Measurements from ENCODE around the gene HMG20A. TPM values are rescaled to one million over a fixed set of nuclear protein-coding genes. Genes with fewer than 3 reads are reported as not detected.

Gene HMG20A
- total RNA-seq, 1 experiment from 2014 or later, result 54.0 TPM

- DNase-seq (ENCODE audit: low read depth, low spot score), result no peak
- POLR2A ChIA-PET, result no interaction called here
- no TSS peak for BruUV-seq (replicated peaks)
- Histone ChIP-seq H3K9me3 (ENCODE audit: control insufficient read depth, insufficient read depth, low read depth, low read length) (no peaks in the 10 kb centered on the region), H3K36me3 (ENCODE audit: control insufficient read depth, insufficient read depth, low read length) (no peaks in the 10 kb centered on the region; the same call in 1 of the 2 replicates), H3K4me3 (ENCODE audit: low read depth in 2 of 2, low read length in 2 of 2) (no peak overlapping the region), H3K27ac (ENCODE audit: low read length) (no peak overlapping the region), H3K4me1 (ENCODE audit: control insufficient read depth, insufficient read depth, low read length) (peaks cover 32% of the 10 kb centered on the region), H3K27me3 (ENCODE audit: control insufficient read depth, insufficient read depth, low read length) (no peaks in the 10 kb centered on the region)
- CTCF ChIA-PET, result no interaction called here
- no peak for ATAC-seq
- TF ChIP-seq, protein P1, sequence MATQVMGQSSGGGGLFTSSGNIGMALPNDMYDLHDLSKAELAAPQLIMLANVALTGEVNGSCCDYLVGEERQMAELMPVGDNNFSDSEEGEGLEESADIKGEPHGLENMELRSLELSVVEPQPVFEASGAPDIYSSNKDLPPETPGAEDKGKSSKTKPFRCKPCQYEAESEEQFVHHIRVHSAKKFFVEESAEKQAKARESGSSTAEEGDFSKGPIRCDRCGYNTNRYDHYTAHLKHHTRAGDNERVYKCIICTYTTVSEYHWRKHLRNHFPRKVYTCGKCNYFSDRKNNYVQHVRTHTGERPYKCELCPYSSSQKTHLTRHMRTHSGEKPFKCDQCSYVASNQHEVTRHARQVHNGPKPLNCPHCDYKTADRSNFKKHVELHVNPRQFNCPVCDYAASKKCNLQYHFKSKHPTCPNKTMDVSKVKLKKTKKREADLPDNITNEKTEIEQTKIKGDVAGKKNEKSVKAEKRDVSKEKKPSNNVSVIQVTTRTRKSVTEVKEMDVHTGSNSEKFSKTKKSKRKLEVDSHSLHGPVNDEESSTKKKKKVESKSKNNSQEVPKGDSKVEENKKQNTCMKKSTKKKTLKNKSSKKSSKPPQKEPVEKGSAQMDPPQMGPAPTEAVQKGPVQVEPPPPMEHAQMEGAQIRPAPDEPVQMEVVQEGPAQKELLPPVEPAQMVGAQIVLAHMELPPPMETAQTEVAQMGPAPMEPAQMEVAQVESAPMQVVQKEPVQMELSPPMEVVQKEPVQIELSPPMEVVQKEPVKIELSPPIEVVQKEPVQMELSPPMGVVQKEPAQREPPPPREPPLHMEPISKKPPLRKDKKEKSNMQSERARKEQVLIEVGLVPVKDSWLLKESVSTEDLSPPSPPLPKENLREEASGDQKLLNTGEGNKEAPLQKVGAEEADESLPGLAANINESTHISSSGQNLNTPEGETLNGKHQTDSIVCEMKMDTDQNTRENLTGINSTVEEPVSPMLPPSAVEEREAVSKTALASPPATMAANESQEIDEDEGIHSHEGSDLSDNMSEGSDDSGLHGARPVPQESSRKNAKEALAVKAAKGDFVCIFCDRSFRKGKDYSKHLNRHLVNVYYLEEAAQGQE (IDR thresholded peaks at IDR 0.05; ENCODE audit: insufficient read depth in 1 of 2, low read depth in 2 of 2, low read length in 1 of 2), result no peak
- no peak for TF ChIP-seq SIN3A (IDR thresholded peaks at IDR 0.05; ENCODE audit: borderline replicate concordance, insufficient read depth, low read depth, low read length)
- TF ChIP-seq POLR2AphosphoS5 (IDR thresholded peaks at IDR 0.05; ENCODE audit: low read depth, low read length), result no peak
- TF ChIP-seq CTCF (IDR thresholded peaks at IDR 0.05), result no peak
- no peak for TF ChIP-seq TCF7L2 (IDR thresholded peaks at IDR 0.05; ENCODE audit: low read depth, low read length)
- in situ Hi-C loops (cut with HindIII; ENCODE audit: low pct_unique_long_range_greater_than_20kb, low sequenced_read_pairs) (no loop called here), intact Hi-C loops (cut with micrococcal nuclease; ENCODE audit: unreplicated experiment) (no loop called here)
These were observed 5.7 kb downstream of the HMG20A start for GRCh38 chr15:77426377-77426776.

GRCh38 chr15:77426871-77427270 is 6.2 kb downstream of the HMG20A start:
- intact Hi-C loops (cut with micrococcal nuclease; ENCODE audit: unreplicated experiment) (no loop called here), in situ Hi-C loops (cut with HindIII; ENCODE audit: low pct_unique_long_range_greater_than_20kb, low sequenced_read_pairs) (no loop called here)
- Histone ChIP-seq H3K9me3 (ENCODE audit: control insufficient read depth, insufficient read depth, low read depth, low read length) (no peaks in the 10 kb centered on the region), H3K27ac (ENCODE audit: low read length) (no peak overlapping the region), H3K27me3 (ENCODE audit: control insufficient read depth, insufficient read depth, low read length) (no peaks in the 10 kb centered on the region), H3K4me3 (ENCODE audit: low read depth in 2 of 2, low read length in 2 of 2) (no peak overlapping the region), H3K4me1 (ENCODE audit: control insufficient read depth, insufficient read depth, low read length) (peaks cover 32% of the 10 kb centered on the region), H3K36me3 (ENCODE audit: control insufficient read depth, insufficient read depth, low read length) (no peaks in the 10 kb centered on the region; the same call in 1 of the 2 replicates)
- CTCF ChIA-PET, result no interaction called here
- ATAC-seq (no peak), DNase-seq (ENCODE audit: low read depth, low spot score) (no peak)
- no TSS peak for BruUV-seq (replicated peaks)
- POLR2A ChIA-PET, result no interaction called here
- TF ChIP-seq POLR2AphosphoS5 (IDR thresholded peaks at IDR 0.05; ENCODE audit: low read depth, low read length) (no peak), CTCF (IDR thresholded peaks at IDR 0.05) (no peak), TCF7L2 (IDR thresholded peaks at IDR 0.05; ENCODE audit: low read depth, low read length) (no peak), SIN3A (IDR thresholded peaks at IDR 0.05; ENCODE audit: borderline replicate concordance, insufficient read depth, low read depth, low read length) (no peak)
- TF ChIP-seq, protein P1 (IDR thresholded peaks at IDR 0.05; ENCODE audit: insufficient read depth in 1 of 2, low read depth in 2 of 2, low read length in 1 of 2), result no peak

Measured in Panc1 (cell line).